Astrocyte of the cerebellum (primary cell): ENCODE measurements around the gene ENOX2.

ENCODE experiments used
- DNase-seq: peaks from one replicate; pipeline ENCODE4 v3.0.0-alpha.2; 2011; ENCODE audit warnings: low read depth
- H3K4me3 ChIP-seq: 2 replicates; pipeline ENCODE4 v1.5.1; 2011; ENCODE audit warnings: mild to moderate bottlenecking, low read depth, low read length, moderate library complexity
- in situ Hi-C: cut with HindIII; loops from 2 replicates; pipeline ENCODE4 v1.10.0; 2017; ENCODE audit warnings: low sequenced_read_pairs
- TF ChIP-seq, protein P1 (sequence below): IDR thresholded peaks from 2 replicates; pipeline ENCODE4 v1.5.1; 2012; ENCODE audit warnings: low read length, low read depth, moderate library complexity, mild to moderate bottlenecking; ENCODE audit errors: missing control alignments

Gene ENOX2

DNA sequence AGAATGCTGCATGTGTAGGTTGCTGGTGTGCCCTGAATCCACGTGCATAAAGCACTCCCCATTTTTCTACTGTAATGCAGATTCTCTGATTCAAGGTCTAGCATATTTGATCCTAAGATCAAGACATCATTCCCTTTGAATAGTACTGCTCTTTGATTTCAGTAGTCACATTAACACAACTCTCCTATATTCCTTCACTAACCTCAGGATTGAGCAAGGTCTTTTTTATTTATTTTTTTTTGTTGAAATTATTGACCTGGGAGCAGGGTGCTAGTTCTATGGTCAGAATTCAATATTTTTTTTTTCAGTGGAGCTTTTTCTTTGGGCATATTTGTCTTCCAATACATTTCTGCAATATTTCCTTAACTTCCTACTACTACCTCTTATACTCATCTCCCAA, 255.5 kb downstream of the ENOX2 start:
- DNase-seq, result no peak
- TF ChIP-seq, protein P1, sequence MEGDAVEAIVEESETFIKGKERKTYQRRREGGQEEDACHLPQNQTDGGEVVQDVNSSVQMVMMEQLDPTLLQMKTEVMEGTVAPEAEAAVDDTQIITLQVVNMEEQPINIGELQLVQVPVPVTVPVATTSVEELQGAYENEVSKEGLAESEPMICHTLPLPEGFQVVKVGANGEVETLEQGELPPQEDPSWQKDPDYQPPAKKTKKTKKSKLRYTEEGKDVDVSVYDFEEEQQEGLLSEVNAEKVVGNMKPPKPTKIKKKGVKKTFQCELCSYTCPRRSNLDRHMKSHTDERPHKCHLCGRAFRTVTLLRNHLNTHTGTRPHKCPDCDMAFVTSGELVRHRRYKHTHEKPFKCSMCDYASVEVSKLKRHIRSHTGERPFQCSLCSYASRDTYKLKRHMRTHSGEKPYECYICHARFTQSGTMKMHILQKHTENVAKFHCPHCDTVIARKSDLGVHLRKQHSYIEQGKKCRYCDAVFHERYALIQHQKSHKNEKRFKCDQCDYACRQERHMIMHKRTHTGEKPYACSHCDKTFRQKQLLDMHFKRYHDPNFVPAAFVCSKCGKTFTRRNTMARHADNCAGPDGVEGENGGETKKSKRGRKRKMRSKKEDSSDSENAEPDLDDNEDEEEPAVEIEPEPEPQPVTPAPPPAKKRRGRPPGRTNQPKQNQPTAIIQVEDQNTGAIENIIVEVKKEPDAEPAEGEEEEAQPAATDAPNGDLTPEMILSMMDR, result no peak
- in situ Hi-C loops, result no loop called here
- no peak overlapping the region for H3K4me3 ChIP-seq

DNA sequence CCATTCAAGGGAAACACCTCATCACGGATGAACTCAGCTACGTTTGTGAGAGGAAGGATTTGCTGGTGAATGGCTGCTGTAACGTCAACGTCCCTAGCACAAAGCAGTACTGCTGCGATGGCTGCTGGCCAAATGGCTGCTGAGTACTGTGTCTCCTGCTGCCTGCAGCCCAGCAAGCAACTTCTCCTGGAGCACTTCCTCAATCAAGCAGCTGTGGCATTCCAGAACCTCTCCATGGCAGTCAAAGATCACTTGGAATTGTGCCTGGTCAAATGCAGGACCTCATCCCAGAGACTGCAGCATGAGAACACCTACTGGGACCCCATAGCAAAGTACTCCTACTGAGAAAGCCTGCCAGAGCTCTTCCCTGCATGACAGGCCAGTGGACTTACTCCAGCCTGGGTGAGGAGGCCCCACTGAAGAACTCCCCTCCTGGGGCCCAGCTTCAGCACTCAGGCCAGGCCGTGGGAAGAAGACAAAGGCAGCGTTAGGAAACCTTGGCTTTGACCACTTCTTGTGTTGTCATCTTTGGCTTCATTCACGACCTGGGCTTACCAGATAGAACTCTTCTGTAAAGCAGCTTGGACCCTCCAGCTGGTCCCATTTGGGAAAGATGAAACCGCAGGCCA, 256.9 kb downstream of the ENOX2 start:
- no peak overlapping the region for H3K4me3 ChIP-seq
- TF ChIP-seq, protein P1, result no peak
- no peak for DNase-seq
- in situ Hi-C loops, result no loop called here

DNA sequence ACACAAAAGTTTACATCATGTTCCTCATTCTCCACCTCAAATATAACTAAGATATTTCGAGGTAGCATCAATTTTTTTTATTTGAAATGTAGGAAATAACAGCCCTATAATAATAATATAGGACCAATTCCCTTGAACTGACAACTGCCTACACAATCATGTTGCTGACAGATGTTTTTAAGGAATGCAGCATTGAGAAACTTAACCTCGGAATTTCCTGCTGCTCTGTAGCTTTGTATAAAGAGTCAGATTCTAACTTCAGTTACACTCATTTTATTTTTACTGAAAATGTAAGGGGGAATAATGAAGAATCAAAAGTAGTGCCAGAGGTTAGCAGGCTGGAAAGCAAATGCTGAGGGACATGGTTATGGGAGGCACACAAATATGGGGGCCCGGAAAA, 265.4 kb downstream of the ENOX2 start:
- in situ Hi-C loops, result no loop called here
- peak; percentile 20 for DNase-seq
- TF ChIP-seq, protein P1, result no peak
- no peak overlapping the region for H3K4me3 ChIP-seq

DNA sequence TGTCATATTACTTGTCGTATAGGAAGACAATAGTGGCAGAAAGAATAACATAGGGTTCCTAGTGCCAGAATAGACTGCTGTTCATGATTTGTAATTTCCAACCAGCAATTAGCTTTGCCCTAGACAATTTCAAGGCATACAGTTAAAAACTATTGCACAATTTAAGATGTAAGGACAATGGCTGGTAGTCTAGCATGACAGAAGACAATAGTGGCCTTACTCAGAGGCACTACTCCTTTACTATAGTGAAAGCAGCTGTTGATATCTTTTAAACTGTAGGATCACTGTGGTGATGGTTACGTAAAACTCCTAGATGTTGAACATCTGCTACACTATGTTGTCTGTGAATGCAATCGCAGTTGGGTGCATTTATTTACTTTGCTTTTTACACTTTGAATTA, 266.7 kb downstream of the ENOX2 start:
- TF ChIP-seq, protein P1, result no peak
- in situ Hi-C loops, result no loop called here
- DNase-seq, result no peak
- H3K4me3 ChIP-seq, result no peak overlapping the region

DNA sequence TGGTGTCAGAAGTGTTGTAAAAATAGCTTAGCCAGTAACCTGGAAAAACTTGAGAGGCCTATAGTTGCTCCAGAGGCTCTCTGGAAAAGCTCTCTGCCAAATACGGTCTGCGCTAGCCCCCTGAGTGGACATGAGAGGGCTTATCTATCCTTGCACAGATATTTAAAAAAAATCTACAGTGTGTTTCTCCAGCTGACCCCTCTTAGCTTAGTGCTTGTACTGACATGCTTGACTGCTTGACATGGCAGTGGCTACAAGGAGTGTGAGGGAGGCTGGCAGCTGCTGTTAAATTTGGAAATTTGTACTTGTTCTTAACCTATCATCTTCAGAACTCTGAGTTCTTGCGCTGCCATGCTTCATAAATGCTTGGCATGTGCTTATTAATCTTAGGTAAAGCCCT, 272.0 kb downstream of the ENOX2 start:
- DNase-seq, result no peak
- H3K4me3 ChIP-seq, result no peak overlapping the region
- TF ChIP-seq, protein P1, result no peak
- in situ Hi-C loops, result no loop called here

DNA sequence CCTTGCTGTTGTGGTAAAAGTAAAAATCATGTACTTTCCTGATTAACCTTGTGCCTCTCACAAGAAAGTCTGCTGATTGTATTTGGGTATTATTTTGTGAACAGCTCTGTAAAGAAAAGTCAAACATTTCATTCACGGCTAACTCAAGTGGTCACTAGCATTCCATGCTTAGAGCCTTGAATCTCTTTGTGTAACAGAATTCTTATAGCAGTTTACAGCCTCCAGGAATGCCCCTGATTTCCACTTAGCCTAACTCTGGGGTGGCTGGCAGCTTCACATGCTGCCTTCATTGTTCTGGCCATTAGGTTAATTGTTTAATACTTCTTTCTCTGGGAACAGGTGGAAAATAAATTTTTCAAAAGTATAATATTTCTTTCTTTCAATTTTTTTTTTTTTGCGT, 274.5 kb downstream of the ENOX2 start:
- no peak overlapping the region for H3K4me3 ChIP-seq
- in situ Hi-C loops, result no loop called here
- TF ChIP-seq, protein P1, result no peak
- no peak for DNase-seq
